Embryonic facial prominence (tissue), 1 donor: ENCODE data around the gene ZNF407.

Experiments used
- DNase-seq: peaks from one replicate; pipeline ENCODE4 v3.0.0-alpha.2; 2016; ENCODE audit errors: extremely low spot score

ZNF407 gene

GRCh38 chr18:74873629-74874028 is 276.0 kb downstream of the ZNF407 start:
- DNase-seq: no peak

GRCh38 chr18:74874351-74874750 is 276.7 kb downstream of the ZNF407 start:
- no peak for DNase-seq

GRCh38 chr18:74876630-74877243 is 279.1 kb downstream of the ZNF407 start:
- DNase-seq: no peak

- no peak for DNase-seq
Observed at GRCh38 chr18:74878267-74878666, 280.6 kb downstream of the ZNF407 start.

GRCh38 chr18:74880706-74881278 is 283.1 kb downstream of the ZNF407 start:
- DNase-seq: no peak

GRCh38 chr18:74892066-74892627 is 294.5 kb downstream of the ZNF407 start:
- DNase-seq: no peak

- DNase-seq: no peak
Observed at GRCh38 chr18:74895686-74896085, 298.0 kb downstream of the ZNF407 start.

- DNase-seq: no peak
Observed at GRCh38 chr18:74896390-74896991, 298.8 kb downstream of the ZNF407 start.

- DNase-seq: no peak
Observed at GRCh38 chr18:74897971-74898657, 300.4 kb downstream of the ZNF407 start.

GRCh38 chr18:74898965-74899364 is 301.3 kb downstream of the ZNF407 start:
- no peak for DNase-seq

GRCh38 chr18:74899554-74899953 is 301.9 kb downstream of the ZNF407 start:
- no peak for DNase-seq

GRCh38 chr18:74901362-74902146 is 303.9 kb downstream of the ZNF407 start:
- DNase-seq: no peak

GRCh38 chr18:74902147-74902455 is 304.4 kb downstream of the ZNF407 start:
- DNase-seq: no peak

- DNase-seq: no peak
Observed at GRCh38 chr18:74905247-74905646, 307.6 kb downstream of the ZNF407 start.

- no peak for DNase-seq
Observed at GRCh38 chr18:74906184-74906583, 308.5 kb downstream of the ZNF407 start.

GRCh38 chr18:74914052-74914591 is 316.5 kb downstream of the ZNF407 start:
- no peak for DNase-seq

GRCh38 chr18:74914648-74915047 is 317.0 kb downstream of the ZNF407 start:
- no peak for DNase-seq

GRCh38 chr18:74916773-74917393 is 319.2 kb downstream of the ZNF407 start:
- no peak for DNase-seq

GRCh38 chr18:74918276-74918790 is 320.7 kb downstream of the ZNF407 start:
- DNase-seq: no peak

GRCh38 chr18:74921057-74921820 is 323.6 kb downstream of the ZNF407 start:
- no peak for DNase-seq
